Naive thymus-derived CD8-positive, alpha-beta T cell (primary cell): Measurements from ENCODE around the gene NDUFV1. TPM values are rescaled to one million over a fixed set of nuclear protein-coding genes. Genes with fewer than 3 reads are reported as not detected.
"Not testable (repeated sequence)": the region's sequence is repeated elsewhere in the genome, so short reads cannot be mapped to it uniquely, and the experiment has no call there.

Experiments
- ATAC-seq, 2 donors: fragments of 150-1000 bp; cut with Tn5 transposase in 1 of 2; sonication (Bioruptor Pico), chemical (Tn5 transposase) in 1 of 2; 1 replicate in 1 of 2; 2 replicates in 1 of 2; pipeline ENCODE4 v1.10.0; 2021; ENCODE audit warnings: mild to moderate bottlenecking in 2 of 2, moderate library complexity in 2 of 2
- POLR2A ChIA-PET: fragments of 350-600 bp; sonication (Branson Sonifier 250); formaldehyde crosslinking; loops from one replicate; lab custom pipeline; 2021; ENCODE audit warnings: antibody characterized with exemption; lab: Charles Lee
- DNase-seq, 10 donors: peaks; one replicate each; pipeline versions ENCODE4 v3.0.0 to v3.0.0-alpha.2; 2020 to 2022
- H3K27ac Mint-ChIP-seq, 10 donors: one replicate each; pipeline ENCODE4 v1.8.0; 2020 to 2022; ENCODE audit warnings: mild to moderate bottlenecking in 10 of 10, mixed read lengths in 10 of 10, moderate library complexity in 4 of 10, inconsistent platforms in 1 of 10
- H3K27me3 Mint-ChIP-seq, 5 donors: one replicate each; pipeline ENCODE4 v1.8.0; 2021 to 2022; ENCODE audit warnings: mixed read lengths in 5 of 5
- H3K36me3 Mint-ChIP-seq, 3 donors: one replicate each; pipeline ENCODE4 v1.8.0; 2020 to 2022; ENCODE audit warnings: mixed read lengths in 3 of 3, mild to moderate bottlenecking in 2 of 3, inconsistent platforms in 1 of 3
- H3K4me1 Mint-ChIP-seq, 4 donors: one replicate each; pipeline ENCODE4 v1.8.0; 2021 to 2022; ENCODE audit warnings: mixed read lengths in 4 of 4
- H3K4me3 Mint-ChIP-seq, 10 donors: one replicate each; pipeline ENCODE4 v1.8.0; 2020 to 2022; ENCODE audit warnings: mild to moderate bottlenecking in 10 of 10, mixed read lengths in 10 of 10, moderate library complexity in 6 of 10, inconsistent platforms in 1 of 10
- H3K9me3 Mint-ChIP-seq, 9 donors: one replicate each; pipeline ENCODE4 v1.8.0; 2020 to 2022; ENCODE audit warnings: mixed read lengths in 9 of 9, mild to moderate bottlenecking in 3 of 9, inconsistent platforms in 1 of 9, moderate library complexity in 1 of 9
- polyA plus RNA-seq, 3 donors: library from polyadenylated mRNA; unstranded; fragments of 300-500 nt; fragmentation: Illumina TruSeq; gene quantifications; one replicate each; pipeline ENCODE4 v1.2.3, GENCODE V29; 2021
- total RNA-seq, 8 experiments: library from RNA in 2 of 8; stranded (reverse) in 2 of 8; gene quantifications; one replicate each; pipeline ENCODE4 v1.2.3 and lab custom pipeline; 2021 to 2026

The NDUFV1 gene
- total and polyA plus RNA-seq, 5 experiments from 2014 or later, result 122 to 199 (median 123) TPM

DNA sequence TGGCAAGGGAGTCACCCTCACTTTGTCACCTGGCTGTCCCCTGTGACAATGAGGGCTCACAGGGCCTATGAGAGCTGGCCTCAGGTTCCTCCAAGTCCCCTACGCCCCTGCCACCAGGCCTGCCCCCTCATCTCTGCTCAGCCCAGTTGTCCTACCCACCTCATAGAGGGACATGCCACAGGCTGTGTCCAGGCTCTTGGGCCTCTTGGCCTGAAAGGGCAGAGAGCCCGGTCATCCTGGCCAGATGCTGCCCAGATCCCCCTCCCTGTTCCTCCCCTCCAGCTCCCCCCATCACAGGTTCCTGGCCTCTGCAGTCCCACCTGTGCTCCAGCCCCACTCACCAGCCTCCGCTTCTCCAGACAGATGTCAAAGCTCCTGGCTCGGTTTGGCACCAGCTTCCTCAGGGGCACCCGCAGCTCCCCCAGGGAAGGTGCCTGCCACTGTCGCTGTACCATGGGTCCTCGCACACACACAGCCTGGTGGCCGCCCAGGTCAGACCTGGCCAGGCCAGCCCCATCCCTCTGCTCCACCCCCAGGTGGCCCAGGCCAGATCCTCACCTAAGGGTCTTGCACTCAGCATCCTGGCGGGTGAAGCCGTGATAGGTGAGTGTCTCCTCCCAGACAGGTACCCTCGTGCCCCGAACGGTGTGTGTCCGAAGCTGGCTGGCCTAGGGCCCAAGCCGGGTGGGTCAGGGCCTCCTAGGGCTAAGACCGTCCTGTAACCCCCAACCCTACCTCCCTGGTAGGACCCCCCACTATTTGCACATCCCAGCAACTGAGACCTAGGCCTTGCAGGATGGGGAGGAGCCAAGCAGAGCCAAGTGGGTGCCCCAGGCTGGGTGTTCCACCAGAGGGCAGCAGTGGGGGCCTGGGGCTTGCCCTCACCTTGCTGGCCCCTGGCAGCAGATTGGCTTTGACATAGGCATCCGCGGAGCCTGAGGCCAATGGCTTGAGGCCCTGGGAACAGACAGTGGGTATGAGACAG lies 8.3 kb downstream of the NDUFV1 start:
- no peaks in the 10 kb centered on the region for H3K27me3 Mint-ChIP-seq
- DNase-seq (peak in 8 of 10 donors; percentile 34 to 68 (median 44)), ATAC-seq (peak; percentile 18 to 31)
- POLR2A ChIA-PET, result interaction anchor here (1.0 to 3.1 kb wide), 8 partner anchors 7 to 211 kb away, joined by 3 to 12 read pairs (median 4); partner anchors contain the start of genes ACY3, GSTP1, NUDT8 and TBC1D10C
- H3K27ac Mint-ChIP-seq, result peak overlapping the region; percentile 94 to 99 (median 97)
- H3K4me3 Mint-ChIP-seq, result peak overlapping the region; percentile 68 to 88 (median 84)
- peaks cover 12 to 41% (median 33%) of the 10 kb centered on the region in 4 donors for H3K4me1 Mint-ChIP-seq
- H3K36me3 Mint-ChIP-seq, result peaks cover 0 to 13% (median 3%) of the 10 kb centered on the region in 3 donors
- H3K9me3 Mint-ChIP-seq, result no peaks in the 10 kb centered on the region

DNA sequence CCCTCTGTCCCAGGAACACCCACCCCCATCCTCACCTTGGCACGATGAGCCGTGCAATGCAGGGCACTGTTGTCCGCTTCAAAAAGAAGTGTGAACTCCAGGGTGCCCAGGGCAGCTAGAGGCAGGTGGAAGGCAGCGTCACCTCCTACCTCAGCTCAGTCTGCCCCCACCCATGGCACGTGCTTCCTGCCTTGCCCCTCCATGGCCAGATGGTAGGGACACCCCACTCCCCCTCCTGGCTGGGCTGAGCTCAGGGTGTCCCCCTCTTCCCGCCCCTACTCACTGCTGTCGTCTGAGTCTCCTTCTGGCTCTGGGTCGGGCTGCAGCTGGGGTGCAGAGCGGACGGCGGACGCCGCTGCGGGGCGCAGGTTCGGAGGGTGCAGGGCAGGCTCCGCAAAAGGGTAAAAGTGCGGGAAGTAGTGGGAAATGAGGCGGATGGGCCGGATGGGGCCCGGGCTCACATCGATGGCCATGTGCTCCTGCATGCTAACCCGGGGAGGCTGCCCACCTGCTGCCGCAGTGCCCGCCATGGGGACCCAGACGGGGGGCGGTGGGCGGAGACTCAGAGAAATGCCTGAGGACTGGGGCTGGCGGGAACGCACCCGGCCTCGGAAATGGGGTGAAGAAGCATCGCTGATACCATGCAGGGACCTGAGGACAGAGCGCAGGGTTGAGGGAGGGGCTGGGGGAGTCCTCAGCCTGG lies 9.1 kb downstream of the NDUFV1 start:
- H3K4me1 Mint-ChIP-seq, result peaks cover 12 to 41% (median 33%) of the 10 kb centered on the region in 4 donors

DNA sequence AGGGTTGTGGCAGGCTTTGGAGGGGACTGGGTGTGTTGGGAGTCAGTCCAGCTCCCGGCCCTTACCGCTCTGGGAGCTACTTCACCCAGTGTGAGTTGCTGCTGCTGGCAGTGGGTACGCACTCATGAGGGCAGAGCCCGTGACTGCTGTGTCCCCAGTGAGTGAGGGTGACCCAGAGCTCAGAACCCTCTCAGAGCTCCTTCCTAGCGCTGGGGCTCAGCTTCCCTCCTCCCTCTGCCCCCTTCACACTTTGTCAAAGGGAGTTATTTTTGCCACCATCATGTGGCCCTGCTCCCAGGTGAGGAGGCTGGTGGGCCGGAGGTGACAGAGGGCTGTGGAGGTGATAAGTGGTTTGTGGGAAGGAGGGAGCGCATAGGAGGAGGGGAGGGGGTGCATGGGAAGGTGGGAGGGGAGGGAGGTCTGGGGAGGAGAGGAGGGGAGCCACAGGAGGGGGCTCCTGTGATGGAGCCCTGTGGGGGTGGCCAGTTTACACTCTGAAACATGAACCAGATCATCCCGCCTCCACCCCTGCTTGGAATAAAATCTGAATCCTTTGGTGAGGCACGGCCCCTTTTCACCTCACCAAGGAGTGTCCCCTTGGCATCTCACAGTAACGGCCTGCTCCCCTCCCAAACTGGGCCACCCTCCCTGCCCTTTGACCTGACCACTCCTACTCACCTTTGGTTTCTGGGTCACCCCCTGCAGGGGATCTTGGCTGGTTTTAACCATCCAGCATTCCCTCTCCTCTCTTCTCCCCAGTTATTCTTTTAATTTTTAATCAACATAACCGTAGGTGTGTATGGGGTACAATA lies 9.9 kb downstream of the NDUFV1 start:
- ATAC-seq, result no peak
- POLR2A ChIA-PET, result interaction anchor here (0.6 to 2.2 kb wide), 7 partner anchors 9 to 780 kb away, joined by 3 to 10 read pairs (median 3); partner anchors contain the start of genes ACY3, GSTP1, NUDT8 and TBC1D10C
- DNase-seq, result no peak

More for the DNA sequence above, 9.1 kb downstream of the NDUFV1 start:
- Mint-ChIP-seq H3K4me3 (peak overlapping the region; percentile 33 to 88 (median 77)), H3K27ac (peak overlapping the region in 8 of 10 donors; percentile 56 to 99 (median 92)), H3K9me3 (no peaks in the 10 kb centered on the region), H3K36me3 (peaks cover 0 to 10% (median 0%) of the 10 kb centered on the region in 3 donors), H3K27me3 (no peaks in the 10 kb centered on the region)
- POLR2A ChIA-PET, result interaction anchor here (0.6 to 2.2 kb wide), 7 partner anchors 8 to 779 kb away, joined by 3 to 10 read pairs (median 3); partner anchors contain the start of genes ACY3, GSTP1, NUDT8 and TBC1D10C
- ATAC-seq (peak; percentile 7 to 26), DNase-seq (peak in 4 of 10 donors; percentile 23 to 71 (median 34))

DNA sequence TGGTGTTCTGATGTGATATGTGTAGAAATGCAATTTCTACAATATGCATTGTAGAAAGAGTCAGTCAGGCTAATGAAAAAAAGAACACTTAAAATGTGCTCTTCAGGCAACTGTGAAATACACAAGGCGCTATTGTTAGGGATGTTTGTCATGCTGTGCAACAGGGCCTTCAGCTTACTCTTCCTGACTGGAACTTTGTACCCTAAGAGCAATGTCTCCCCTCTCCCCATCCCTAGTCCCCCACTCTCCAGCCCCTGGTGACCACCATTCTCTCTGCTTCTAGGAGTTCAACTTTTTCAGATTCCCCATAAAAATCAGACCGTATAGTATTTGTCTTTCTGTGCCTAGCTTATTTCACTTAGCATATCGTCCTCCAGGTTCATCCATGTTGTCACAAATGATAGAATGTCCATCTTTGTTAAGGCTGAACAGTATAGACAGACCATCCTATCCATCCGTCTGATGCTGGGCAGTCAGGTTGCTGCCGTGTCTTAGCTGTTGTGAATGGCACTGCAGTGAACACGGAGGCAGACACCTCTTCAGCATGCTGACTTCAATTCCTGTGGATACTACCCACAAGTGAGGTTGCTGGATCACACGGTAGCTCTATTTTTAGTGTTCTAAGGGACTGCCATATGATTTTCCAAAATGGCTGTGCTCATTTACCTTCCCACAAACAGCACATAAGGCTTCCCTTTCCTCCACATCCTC lies 10.7 kb downstream of the NDUFV1 start:
- Mint-ChIP-seq H3K4me3 (peak overlapping the region; percentile 16 to 86 (median 54)), H3K36me3 (peaks cover 0 to 4% (median 0%) of the 10 kb centered on the region in 3 donors), H3K27me3 (no peaks in the 10 kb centered on the region), H3K27ac (peak overlapping the region in 9 of 10 donors; percentile 18 to 84 (median 53)), H3K9me3 (no peaks in the 10 kb centered on the region), H3K4me1 (peaks cover 12 to 41% (median 33%) of the 10 kb centered on the region in 4 donors)
- POLR2A ChIA-PET, result interaction anchor here (2.2 kb wide), 1 partner anchor 12 kb away, joined by 10 read pairs; the partner anchor contains the start of gene NUDT8
- DNase-seq, result no peak
- no peak for ATAC-seq

More for the DNA sequence above, 9.9 kb downstream of the NDUFV1 start:
- Mint-ChIP-seq H3K27me3 (no peaks in the 10 kb centered on the region), H3K4me1 (peaks cover 12 to 41% (median 33%) of the 10 kb centered on the region in 4 donors), H3K27ac (peak overlapping the region in 9 of 10 donors; percentile 18 to 90 (median 66)), H3K9me3 (no peaks in the 10 kb centered on the region), H3K4me3 (peak overlapping the region; percentile 39 to 88 (median 77)), H3K36me3 (peaks cover 0 to 9% (median 0%) of the 10 kb centered on the region in 3 donors)

DNA sequence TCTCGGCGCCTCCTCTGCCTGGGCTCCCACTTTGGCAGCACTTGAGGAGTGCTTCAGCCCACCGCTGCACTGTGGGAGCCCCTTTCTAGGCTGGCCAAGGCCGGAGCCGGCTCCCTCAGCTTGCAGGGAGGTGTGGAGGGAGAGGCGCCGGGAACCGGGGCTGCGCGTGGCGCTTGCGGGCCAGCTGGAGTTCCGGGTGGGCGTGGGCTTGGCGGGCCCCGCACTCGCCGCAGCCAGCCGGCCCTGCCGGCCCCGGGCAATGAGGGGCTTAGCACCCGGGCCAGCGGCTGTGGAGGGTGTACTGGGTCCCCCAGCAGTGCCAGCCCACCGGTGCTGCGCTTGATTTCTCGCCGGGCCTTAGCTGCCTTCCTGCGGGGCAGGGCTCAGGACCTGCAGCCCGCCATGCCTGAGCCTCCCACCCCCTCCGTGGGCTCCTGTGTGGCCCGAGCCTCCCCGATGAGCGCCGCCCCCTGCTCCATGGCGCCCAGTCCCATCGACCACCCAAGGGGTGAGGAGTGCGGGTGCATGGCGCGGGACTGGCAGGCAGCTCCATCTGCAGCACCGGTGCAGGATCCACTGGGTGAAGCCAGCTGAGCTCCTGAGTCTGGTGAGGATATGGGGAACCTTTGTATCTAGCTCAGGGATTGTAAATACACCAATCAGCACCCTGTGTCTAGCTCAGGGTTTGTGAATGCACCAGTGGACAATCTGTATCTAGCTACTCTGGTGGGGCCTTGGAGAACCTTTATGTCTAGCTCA lies 12.3 kb downstream of the NDUFV1 start:
- H3K27ac Mint-ChIP-seq, H3K27me3 Mint-ChIP-seq, DNase-seq, H3K4me3 Mint-ChIP-seq, H3K36me3 Mint-ChIP-seq, H3K9me3 Mint-ChIP-seq, POLR2A ChIA-PET, ATAC-seq: not testable (repeated sequence)
- H3K4me1 Mint-ChIP-seq, result peaks cover 7 to 31% (median 24%) of the 10 kb centered on the region in 4 donors

DNA sequence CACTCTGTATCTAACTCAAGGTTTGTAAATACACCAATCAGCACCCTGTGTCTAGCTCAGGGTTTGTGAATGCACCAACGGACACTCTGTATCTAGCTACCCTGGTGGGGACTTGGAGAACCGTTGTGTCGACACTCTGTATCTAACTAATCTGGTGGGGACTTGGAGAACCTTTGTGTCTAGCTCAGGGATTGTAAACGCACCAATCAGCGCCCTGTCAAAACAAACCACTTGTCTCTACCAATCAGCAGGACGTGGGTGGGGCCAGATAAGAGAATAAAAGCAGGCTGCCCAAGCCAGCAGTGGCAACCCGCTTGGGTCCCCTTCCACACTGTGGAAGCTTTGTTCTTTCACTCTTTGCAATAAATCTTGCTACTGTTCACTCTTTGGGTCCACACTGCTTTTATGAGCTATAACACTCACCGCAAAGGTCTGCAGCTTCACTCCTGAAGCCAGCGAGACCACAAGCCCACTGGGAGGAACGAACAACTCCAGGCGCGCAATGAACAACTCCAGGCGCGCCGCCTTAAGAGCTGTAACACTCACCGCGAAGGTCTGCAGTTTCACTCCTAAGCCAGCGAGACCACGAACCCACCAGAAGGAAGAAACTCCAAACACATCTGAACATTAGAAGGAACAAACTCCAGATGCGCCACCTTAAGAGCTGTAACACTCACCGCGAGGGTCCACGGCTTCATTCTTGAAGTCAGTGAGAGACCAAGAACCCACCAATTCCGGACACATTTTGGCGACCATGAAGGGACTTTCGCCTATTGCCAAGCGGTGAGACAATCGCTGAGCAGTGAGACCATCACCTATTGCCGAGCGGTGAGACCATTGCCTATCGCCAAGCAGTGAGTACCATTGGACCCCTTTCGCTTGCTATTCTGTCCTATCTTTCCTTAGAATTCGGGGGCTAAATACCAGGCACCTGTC lies 13.2 kb downstream of the NDUFV1 start:
- ATAC-seq, H3K9me3 Mint-ChIP-seq, H3K27me3 Mint-ChIP-seq, H3K4me3 Mint-ChIP-seq, POLR2A ChIA-PET, H3K36me3 Mint-ChIP-seq, DNase-seq: not testable (repeated sequence)
- Mint-ChIP-seq H3K4me1 (peaks cover 3 to 22% (median 16%) of the 10 kb centered on the region in 4 donors), H3K27ac (peak overlapping the region in 3 of 10 donors; percentile 11 to 78 (median 43))

DNA sequence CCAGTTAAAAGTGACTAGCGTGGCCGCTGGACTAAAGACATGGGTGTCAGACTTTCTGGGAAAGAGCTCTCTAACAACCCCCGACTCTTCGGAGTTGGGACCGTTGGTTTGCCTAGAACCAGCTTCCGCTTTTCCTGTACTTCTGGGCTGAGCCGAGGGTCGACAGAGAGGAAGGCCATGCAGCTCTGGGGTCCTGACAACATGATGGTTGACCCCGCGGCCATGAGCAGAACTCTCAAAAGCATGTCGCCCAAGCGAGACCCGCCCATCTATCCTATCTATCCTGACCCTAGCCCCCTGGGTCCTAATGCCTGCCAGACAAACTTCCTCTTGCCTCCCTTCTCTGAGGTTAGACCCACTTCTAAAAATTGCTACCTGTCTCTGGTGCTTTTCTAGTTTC lies 13.9 kb downstream of the NDUFV1 start:
- H3K9me3 Mint-ChIP-seq, H3K27ac Mint-ChIP-seq, H3K36me3 Mint-ChIP-seq, DNase-seq, POLR2A ChIA-PET, H3K27me3 Mint-ChIP-seq, H3K4me3 Mint-ChIP-seq, ATAC-seq: not testable (repeated sequence)
- H3K4me1 Mint-ChIP-seq, result peaks cover 6 to 17% (median 13%) of the 10 kb centered on the region in 4 donors

DNA sequence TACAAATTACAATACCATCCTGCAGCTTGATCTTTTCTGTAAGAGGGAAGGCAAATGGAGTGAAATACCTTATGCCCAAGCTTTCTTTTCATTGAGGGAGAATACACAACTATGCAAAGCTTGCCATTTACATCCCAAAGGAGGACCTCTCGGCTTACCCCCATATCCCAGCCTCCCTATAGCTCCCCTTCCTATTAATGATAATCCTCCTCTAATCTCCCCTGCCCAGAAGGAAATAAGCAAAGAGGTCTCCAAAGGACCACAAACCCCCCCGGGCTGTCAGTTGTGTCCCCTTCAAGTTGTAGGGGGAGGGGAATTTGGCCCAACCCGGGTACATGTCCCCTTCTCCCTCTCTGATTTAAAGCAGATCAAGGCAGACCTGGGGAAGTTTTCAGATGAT lies 15.2 kb downstream of the NDUFV1 start:
- ATAC-seq, H3K4me3 Mint-ChIP-seq, H3K4me1 Mint-ChIP-seq, POLR2A ChIA-PET, H3K36me3 Mint-ChIP-seq, DNase-seq, H3K27ac Mint-ChIP-seq, H3K27me3 Mint-ChIP-seq, H3K9me3 Mint-ChIP-seq: not testable (repeated sequence)

DNA sequence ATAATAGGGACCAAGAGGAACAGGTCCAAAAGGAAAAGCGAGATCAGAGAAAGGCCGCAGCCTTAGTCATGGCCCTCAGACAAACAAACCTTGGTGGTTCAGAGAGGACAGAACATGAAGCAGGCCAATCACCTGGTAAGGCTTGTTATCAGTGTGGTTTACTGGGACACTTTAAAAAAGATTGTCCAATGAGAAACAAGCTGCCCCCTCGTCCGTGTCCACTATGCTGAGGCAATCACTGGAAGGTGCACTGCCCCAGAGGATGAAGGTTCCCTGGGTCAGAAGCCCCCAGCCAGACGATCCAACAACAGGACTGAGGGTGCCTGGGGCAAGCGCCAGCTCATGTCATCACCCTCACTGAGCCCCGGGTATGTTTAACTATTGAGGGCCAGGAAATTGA lies 16.2 kb downstream of the NDUFV1 start:
- ATAC-seq, H3K4me3 Mint-ChIP-seq, H3K4me1 Mint-ChIP-seq, H3K27me3 Mint-ChIP-seq, POLR2A ChIA-PET, H3K36me3 Mint-ChIP-seq, DNase-seq, H3K27ac Mint-ChIP-seq, H3K9me3 Mint-ChIP-seq: not testable (repeated sequence)

DNA sequence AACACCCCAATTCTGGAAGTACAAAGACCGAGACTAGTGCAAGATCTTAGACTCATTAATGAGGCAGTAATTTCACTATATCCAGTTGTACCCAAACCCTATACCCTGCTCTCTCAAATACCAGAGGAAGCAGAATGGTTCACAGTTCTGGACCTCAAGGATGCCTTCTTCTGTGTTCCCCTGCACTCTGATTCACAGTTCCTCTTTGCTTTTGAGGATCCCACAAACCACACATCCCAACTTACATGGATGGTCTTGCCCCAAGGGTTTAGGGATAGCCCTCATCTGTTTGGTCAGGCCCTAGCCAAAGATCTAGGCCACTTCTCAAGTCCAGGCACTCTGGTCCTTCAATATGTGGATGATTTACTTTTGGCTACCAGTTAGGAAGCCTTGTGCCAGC lies 17.1 kb downstream of the NDUFV1 start:
- POLR2A ChIA-PET, ATAC-seq, H3K36me3 Mint-ChIP-seq: not testable (repeated sequence)

More for the DNA sequence above, 17.1 kb downstream of the NDUFV1 start:
- H3K4me1 Mint-ChIP-seq, H3K4me3 Mint-ChIP-seq, H3K9me3 Mint-ChIP-seq, H3K27me3 Mint-ChIP-seq, DNase-seq: not testable (repeated sequence)
- H3K27ac Mint-ChIP-seq, result peak overlapping the region in 1 of 10 donors; percentile 70
